T-cell (primary cell): ENCODE data around the gene PTPN1. TPM values are rescaled to one million over a fixed set of nuclear protein-coding genes. Genes with fewer than 3 reads are reported as not detected.
A peak's percentile ranks its signal among the peaks of the same experiment; 100 is the strongest.

Source experiments
- ATAC-seq, 4 experiments: fragments of 200-7000 bp in 3 of 4; fragments of 150-1000 bp in 1 of 4; cut with Tn5 transposase; replicated peaks in 1 of 4; 1 replicate in 3 of 4; 2 replicates in 1 of 4; pipeline ENCODE4 v1.10.0; 2021; ENCODE audit warnings: moderate library complexity in 3 of 4, mild to moderate bottlenecking in 2 of 4, moderate number of reproducible peaks in 1 of 4
- CTCF ChIA-PET, 2 donors: fragments of 300-600 bp; sonication (Branson Sonifier 250); formaldehyde crosslinking; loops; one replicate each; lab custom pipeline; 2022; ENCODE audit warnings: antibody characterized with exemption in 2 of 2; lab: Charles Lee
- POLR2A ChIA-PET, 2 donors: fragments of 300-600 bp; sonication (Branson Sonifier 250); formaldehyde crosslinking; loops; one replicate each; lab custom pipeline; 2022; ENCODE audit warnings: antibody characterized with exemption in 2 of 2; lab: Charles Lee
- DNase-seq, 35 experiments: peaks; one replicate each; pipeline versions ENCODE4 v3.0.0 to v3.0.0-alpha.2; 2013 to 2023
- H3K27ac ChIP-seq: one replicate; pipeline ENCODE4 v1.5.1; 2013; ENCODE audit warnings: low read length
- H3K27me3 ChIP-seq, 2 experiments: replicated peaks in 1 of 2; 1 replicate in 1 of 2; 2 replicates in 1 of 2; pipeline versions ENCODE4 v1.6.1 to v1.7.0; 2013; ENCODE audit warnings: low read length in 1 of 2, mixed read lengths in 1 of 2; ENCODE audit not compliant: control insufficient read depth in 2 of 2, insufficient read depth in 2 of 2; ENCODE audit errors: extremely low read depth in 1 of 2
- H3K36me3 ChIP-seq, 2 donors: 1 replicate in 1 of 2; 2 replicates in 1 of 2; pipeline versions ENCODE4 v1.6.1 to v1.7.0; 2013; ENCODE audit warnings: low read length in 1 of 2; ENCODE audit not compliant: control insufficient read depth in 2 of 2, insufficient read depth in 1 of 2; ENCODE audit errors: extremely low read depth in 1 of 2
- H3K4me1 ChIP-seq, 2 experiments: 1 replicate in 1 of 2; 2 replicates in 1 of 2; pipeline versions ENCODE4 v1.6.1 to v1.7.0; 2013; ENCODE audit warnings: low read length in 2 of 2, mixed read lengths in 1 of 2; ENCODE audit not compliant: insufficient read depth in 2 of 2, control insufficient read depth in 1 of 2; ENCODE audit errors: extremely low read depth in 1 of 2
- H3K4me3 ChIP-seq, 2 donors: 1 replicate in 1 of 2; 2 replicates in 1 of 2; pipeline versions ENCODE4 v1.5.1 to v1.7.0; 2013; ENCODE audit warnings: mild to moderate bottlenecking in 2 of 2, low read length in 1 of 2, moderate library complexity in 1 of 2; ENCODE audit not compliant: control insufficient read depth in 1 of 2; ENCODE audit errors: extremely low read depth in 1 of 2
- H3K9me3 ChIP-seq: 2 replicates; pipeline ENCODE4 v1.7.0; 2013
- H3K27ac Mint-ChIP-seq, 2 donors: one replicate each; pipeline ENCODE4 v1.8.0; 2020 to 2021; ENCODE audit warnings: mild to moderate bottlenecking in 2 of 2, mixed read lengths in 2 of 2
- H3K27me3 Mint-ChIP-seq, 2 donors: one replicate each; pipeline ENCODE4 v1.8.0; 2021 to 2022; ENCODE audit warnings: mixed read lengths in 2 of 2
- H3K36me3 Mint-ChIP-seq: one replicate; pipeline ENCODE4 v1.8.0; 2021; ENCODE audit warnings: mixed read lengths
- H3K4me1 Mint-ChIP-seq, 3 donors: one replicate each; pipeline ENCODE4 v1.8.0; 2020 to 2022; ENCODE audit warnings: mixed read lengths in 3 of 3, mild to moderate bottlenecking in 1 of 3
- H3K4me3 Mint-ChIP-seq, 3 donors: one replicate each; pipeline ENCODE4 v1.8.0; 2020 to 2022; ENCODE audit warnings: mild to moderate bottlenecking in 3 of 3, mixed read lengths in 3 of 3, moderate library complexity in 3 of 3
- H3K9me3 Mint-ChIP-seq, 3 donors: one replicate each; pipeline ENCODE4 v1.8.0; 2020 to 2022; ENCODE audit warnings: mixed read lengths in 3 of 3
- WGBS: methylation state at CpG from one replicate; pipeline ENCODE4 v1.1.5; 2013; ENCODE audit warnings: missing lambda C conversion rate; ENCODE audit not compliant: insufficient coverage; 5-methylcytosine and 5-hydroxymethylcytosine counted together
- total RNA-seq, 35 experiments: library from RNA in 6 of 35; stranded (reverse) in 6 of 35; fragments of 120-200 nt in 1 of 35; gene quantifications; one replicate each; pipeline versions ENCODE4 v1.2.1 to v1.2.4 and lab custom pipeline; 2013 to 2026

PTPN1 gene
- total RNA-seq, 5 donors from 2014 or later (not counting 1 experiment from before 2014, with no cell fraction given), result 50.7 to 67.9 (median 55.3) TPM

DNA sequence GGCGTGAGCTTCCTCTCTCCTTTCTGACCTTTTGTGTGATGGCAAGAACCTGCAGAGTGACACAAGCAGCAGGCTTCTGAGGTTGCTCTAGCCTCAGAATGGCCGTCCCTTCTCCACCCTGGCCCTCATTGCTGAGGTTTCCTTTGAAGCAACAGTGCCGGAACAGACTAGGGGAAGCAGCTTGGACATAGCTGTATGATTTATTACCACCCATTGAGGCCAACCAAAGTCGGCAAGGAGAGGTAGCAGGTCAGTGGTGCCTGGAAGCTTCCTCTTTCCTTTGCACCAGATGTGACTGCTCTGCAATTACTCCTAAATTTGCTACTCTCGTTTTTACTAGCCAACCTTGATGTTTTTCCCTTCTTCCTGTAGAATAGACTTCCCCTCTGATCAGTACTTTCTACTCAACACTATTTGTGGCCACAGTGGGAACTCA is 31.4 kb downstream of the PTPN1 start:
- Mint-ChIP-seq H3K27me3 (no peaks in the 10 kb centered on the region), H3K36me3 (peaks cover 15% of the 10 kb centered on the region), H3K27ac (peak overlapping the region; percentile 24 to 40), H3K4me1 (peaks cover 81 to 89% (median 81%) of the 10 kb centered on the region in 3 donors), H3K9me3 (no peaks in the 10 kb centered on the region), H3K4me3 (peak overlapping the region in 1 of 3 donors; percentile 36)
- Histone ChIP-seq H3K27me3 (no peaks in the 10 kb centered on the region), H3K4me3 (no peak overlapping the region), H3K36me3 (peaks cover 0 to 4% of the 10 kb centered on the region in 2 donors), H3K9me3 (no peaks in the 10 kb centered on the region), H3K4me1 (peaks cover 17 to 35% of the 10 kb centered on the region in 2 experiments), H3K27ac (no peak overlapping the region)
- no peak for DNase-seq
- 57% methylated on average over 4 of the region's 5 CpGs for WGBS
- peak in 2 of 4 experiments; percentile 12 to 21 for ATAC-seq
- ChIA-PET POLR2A (interaction anchor here in 1 of 2 donors (1.0 kb wide), 1 partner anchor 29 kb away, joined by 4 read pairs; no protein-coding TSS in a partner anchor), CTCF (interaction anchor here in 1 of 2 donors (0.5 to 0.9 kb wide), 2 partner anchors 16 to 252 kb away, joined by 3 read pairs; no protein-coding TSS in a partner anchor)

DNA sequence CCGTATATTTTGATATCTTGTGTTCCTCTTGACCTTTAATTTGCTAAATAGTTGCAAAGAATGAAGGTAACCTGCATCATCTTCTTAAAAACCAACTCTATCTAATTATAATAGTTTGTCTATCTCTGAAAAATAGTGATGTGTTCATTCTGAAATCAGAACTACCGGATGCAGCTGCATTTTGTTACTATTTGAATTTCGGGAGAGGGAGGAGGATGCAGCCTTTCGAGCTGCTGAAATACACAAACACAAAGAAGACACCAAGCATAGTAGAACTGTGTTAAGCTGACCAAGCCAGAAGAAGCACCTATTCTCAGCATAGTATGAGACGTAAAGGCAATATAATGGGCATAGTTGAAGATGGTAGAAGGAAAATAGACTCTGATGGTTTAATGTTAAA is 33.1 kb downstream of the PTPN1 start:
- WGBS, result 83% methylated on average over 1 of the region's 5 CpGs
- Histone ChIP-seq H3K36me3 (peaks cover 0 to 6% of the 10 kb centered on the region in 2 donors), H3K4me3 (no peak overlapping the region), H3K27me3 (no peaks in the 10 kb centered on the region), H3K4me1 (peaks cover 16 to 38% of the 10 kb centered on the region in 2 experiments), H3K9me3 (no peaks in the 10 kb centered on the region), H3K27ac (no peak overlapping the region)
- Mint-ChIP-seq H3K4me1 (peaks cover 83 to 91% (median 86%) of the 10 kb centered on the region in 3 donors), H3K36me3 (peaks cover 18% of the 10 kb centered on the region), H3K4me3 (peak overlapping the region in 1 of 3 donors; percentile 8), H3K27me3 (no peaks in the 10 kb centered on the region), H3K27ac (peak overlapping the region; percentile 8 to 27), H3K9me3 (no peaks in the 10 kb centered on the region)
- CTCF ChIA-PET, result interaction anchor here in 1 of 2 donors (0.5 to 0.9 kb wide), 3 partner anchors 25 to 53 kb away, joined by 3 to 4 read pairs (median 3); no protein-coding TSS in a partner anchor
- ATAC-seq (no peak), DNase-seq (no peak)
- POLR2A ChIA-PET, result no interaction called here

DNA sequence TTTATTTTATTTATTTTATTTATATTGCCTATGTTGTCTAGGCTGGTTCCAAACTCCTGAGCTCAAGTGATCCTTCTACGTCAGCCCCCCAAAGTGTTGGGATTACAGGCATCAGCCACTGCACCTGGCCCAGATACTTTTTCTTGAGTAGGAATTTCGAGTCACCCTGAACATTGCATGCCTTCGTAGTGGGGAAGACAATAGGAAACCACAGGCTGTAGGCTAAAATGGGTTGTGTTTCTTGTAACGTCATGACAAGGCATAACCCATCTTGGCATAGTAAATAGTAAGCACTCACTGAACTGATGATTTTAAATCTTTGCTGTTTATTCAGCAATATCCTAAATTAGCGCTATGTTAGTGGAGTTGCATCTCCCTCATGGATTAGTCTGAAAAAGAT is 34.9 kb downstream of the PTPN1 start:
- H3K27me3 ChIP-seq, result no peaks in the 10 kb centered on the region
- Mint-ChIP-seq H3K9me3 (no peaks in the 10 kb centered on the region), H3K27me3 (no peaks in the 10 kb centered on the region), H3K4me1 (peaks cover 82 to 90% (median 86%) of the 10 kb centered on the region in 3 donors), H3K27ac (peak overlapping the region; percentile 91 to 96), H3K36me3 (peaks cover 24% of the 10 kb centered on the region), H3K4me3 (peak overlapping the region in 1 of 3 donors; percentile 60)
- DNase-seq (no peak), ATAC-seq (no peak)
- ChIA-PET POLR2A (no interaction called here), CTCF (no interaction called here)
- H3K27ac ChIP-seq, result no peak overlapping the region
- WGBS, result 44% methylated on average over 3 of the region's 5 CpGs
- peaks cover 17 to 41% of the 10 kb centered on the region in 2 experiments for H3K4me1 ChIP-seq
- H3K4me3 ChIP-seq, result no peak overlapping the region
- peaks cover 0 to 15% of the 10 kb centered on the region in 2 donors for H3K36me3 ChIP-seq
- no peaks in the 10 kb centered on the region for H3K9me3 ChIP-seq

DNA sequence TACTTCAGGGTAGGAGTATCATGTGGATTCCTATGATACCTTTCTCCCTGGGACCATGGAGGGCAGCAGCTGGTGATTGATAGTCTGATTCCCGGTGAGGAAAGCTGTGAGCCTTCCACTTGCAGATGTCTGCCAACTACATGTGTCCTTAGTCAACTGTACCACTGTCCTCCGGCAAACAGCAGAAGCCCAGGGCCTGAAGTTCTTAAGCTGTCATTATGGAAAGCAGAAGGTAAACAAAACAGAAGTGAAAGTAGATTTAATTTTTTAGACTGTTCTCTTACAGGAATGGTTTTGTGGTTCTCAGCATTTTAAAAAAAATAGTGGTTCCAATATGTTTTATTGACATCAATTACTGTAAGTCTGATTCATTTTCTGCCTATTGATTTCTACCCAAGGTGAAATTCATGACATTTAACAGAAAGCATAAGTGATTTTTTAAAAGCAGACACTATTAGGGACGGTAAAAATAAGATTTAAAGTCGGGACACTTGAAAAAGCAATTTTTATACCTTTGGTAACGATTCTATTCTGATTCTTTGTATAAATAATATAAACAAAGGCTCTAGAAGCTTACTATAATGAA is 36.6 kb downstream of the PTPN1 start:
- Histone ChIP-seq H3K36me3 (peaks cover 0 to 17% of the 10 kb centered on the region in 2 donors), H3K9me3 (no peaks in the 10 kb centered on the region), H3K27ac (peak overlapping the region; percentile 40), H3K27me3 (no peaks in the 10 kb centered on the region), H3K4me1 (peaks cover 16 to 29% of the 10 kb centered on the region in 2 experiments), H3K4me3 (peak overlapping the region in 1 of 2 donors; percentile 13)
- Mint-ChIP-seq H3K27me3 (no peaks in the 10 kb centered on the region), H3K4me1 (peaks cover 66 to 87% (median 70%) of the 10 kb centered on the region in 3 donors), H3K27ac (peak overlapping the region; percentile 91 to 96), H3K4me3 (peak overlapping the region; percentile 60 to 79 (median 74)), H3K9me3 (no peaks in the 10 kb centered on the region), H3K36me3 (peaks cover 17% of the 10 kb centered on the region)
- 20% methylated on average over 1 of the region's 5 CpGs for WGBS
- ChIA-PET POLR2A (interaction anchor here in 1 of 2 donors (1.1 kb wide), 1 partner anchor 21 kb away, joined by 4 read pairs; no protein-coding TSS in a partner anchor), CTCF (interaction anchor here in 1 of 2 donors (1.1 kb wide), 1 partner anchor 13 kb away, joined by 3 read pairs; no protein-coding TSS in a partner anchor)
- peak in 3 of 4 experiments; percentile 36 to 56 (median 52) for ATAC-seq
- peak in 1 of 35 experiments; percentile 16 for DNase-seq

DNA sequence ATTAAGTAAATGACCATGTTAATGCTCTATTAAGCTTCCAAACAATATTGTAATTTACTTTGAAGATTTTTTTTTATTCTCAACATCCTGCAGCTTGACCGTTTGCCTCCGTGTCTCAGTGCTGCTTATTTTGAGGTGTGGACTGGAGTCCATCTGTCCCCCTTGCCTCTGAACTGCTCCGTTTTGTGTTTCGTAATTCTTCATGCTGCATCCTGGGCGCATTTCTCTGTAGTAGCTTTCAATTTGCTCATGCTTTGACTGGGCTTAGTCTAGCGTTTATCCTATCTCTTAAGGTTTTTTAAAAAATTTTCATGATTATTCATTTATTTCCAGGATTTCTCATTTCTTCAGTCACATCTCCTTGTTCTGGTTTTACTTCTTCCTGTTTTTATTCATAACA is 37.8 kb downstream of the PTPN1 start:
- POLR2A ChIA-PET, result interaction anchor here in 1 of 2 donors (1.7 kb wide), 1 partner anchor 10 kb away, joined by 6 read pairs; no protein-coding TSS in a partner anchor
- Mint-ChIP-seq H3K9me3 (no peaks in the 10 kb centered on the region), H3K36me3 (peaks cover 17% of the 10 kb centered on the region), H3K4me3 (peak overlapping the region in 2 of 3 donors; percentile 19 to 59), H3K27me3 (no peaks in the 10 kb centered on the region), H3K27ac (peak overlapping the region; percentile 12 to 76), H3K4me1 (peaks cover 55 to 80% (median 59%) of the 10 kb centered on the region in 3 donors)
- DNase-seq (no peak), ATAC-seq (no peak)
- Histone ChIP-seq H3K4me1 (peaks cover 14 to 33% of the 10 kb centered on the region in 2 experiments), H3K9me3 (no peaks in the 10 kb centered on the region), H3K27me3 (no peaks in the 10 kb centered on the region), H3K36me3 (peaks cover 0 to 15% of the 10 kb centered on the region in 2 donors), H3K4me3 (no peak overlapping the region), H3K27ac (peak overlapping the region; percentile 4)
- WGBS, result 100% methylated on average over 1 of the region's 6 CpGs
- CTCF ChIA-PET, result interaction anchor here (0.6 to 1.3 kb wide), 4 partner anchors 12 to 41 kb away, joined by 3 to 4 read pairs (median 4); no protein-coding TSS in a partner anchor

DNA sequence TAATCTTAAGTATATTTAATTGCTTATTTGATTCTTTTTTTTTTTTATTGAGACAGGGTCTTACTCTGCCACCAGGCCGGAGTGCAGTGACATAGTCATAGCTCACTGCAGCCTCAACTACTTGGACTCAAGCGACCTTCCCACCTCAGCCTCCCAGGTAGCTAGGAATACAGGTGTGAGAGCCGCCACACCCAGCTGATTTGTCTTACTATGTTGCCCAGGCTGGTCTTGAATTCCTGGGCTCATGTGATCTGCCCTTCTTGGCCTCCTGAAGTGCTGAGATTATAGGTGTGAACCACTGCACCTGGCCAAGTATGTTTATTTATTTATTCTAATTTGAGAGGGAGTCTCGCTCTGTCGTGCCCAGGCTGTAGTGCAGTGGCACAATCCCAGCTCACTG is 38.2 kb downstream of the PTPN1 start:
- H3K9me3 Mint-ChIP-seq, result no peaks in the 10 kb centered on the region
- ChIA-PET CTCF (interaction anchor here (0.8 to 1.3 kb wide), 3 partner anchors 13 to 80 kb away, joined by 3 to 4 read pairs (median 3); no protein-coding TSS in a partner anchor), POLR2A (interaction anchor here in 1 of 2 donors (1.7 kb wide), 1 partner anchor 10 kb away, joined by 6 read pairs; no protein-coding TSS in a partner anchor)
- Histone ChIP-seq H3K4me1 (peaks cover 14 to 33% of the 10 kb centered on the region in 2 experiments), H3K27me3 (no peaks in the 10 kb centered on the region), H3K9me3 (no peaks in the 10 kb centered on the region), H3K36me3 (peaks cover 0 to 15% of the 10 kb centered on the region in 2 donors), H3K4me3 (no peak overlapping the region), H3K27ac (no peak overlapping the region)
- peaks cover 16% of the 10 kb centered on the region for H3K36me3 Mint-ChIP-seq
- 93% methylated on average over 4 of the region's 5 CpGs for WGBS
- peaks cover 50 to 76% (median 55%) of the 10 kb centered on the region in 3 donors for H3K4me1 Mint-ChIP-seq
- peak overlapping the region; percentile 36 to 76 for H3K27ac Mint-ChIP-seq
- H3K4me3 Mint-ChIP-seq, result peak overlapping the region in 1 of 3 donors; percentile 19
- H3K27me3 Mint-ChIP-seq, result no peaks in the 10 kb centered on the region
- DNase-seq (no peak), ATAC-seq (no peak)
